ENCODE results near the gene PRKAR1A.

The PRKAR1A gene

DNA sequence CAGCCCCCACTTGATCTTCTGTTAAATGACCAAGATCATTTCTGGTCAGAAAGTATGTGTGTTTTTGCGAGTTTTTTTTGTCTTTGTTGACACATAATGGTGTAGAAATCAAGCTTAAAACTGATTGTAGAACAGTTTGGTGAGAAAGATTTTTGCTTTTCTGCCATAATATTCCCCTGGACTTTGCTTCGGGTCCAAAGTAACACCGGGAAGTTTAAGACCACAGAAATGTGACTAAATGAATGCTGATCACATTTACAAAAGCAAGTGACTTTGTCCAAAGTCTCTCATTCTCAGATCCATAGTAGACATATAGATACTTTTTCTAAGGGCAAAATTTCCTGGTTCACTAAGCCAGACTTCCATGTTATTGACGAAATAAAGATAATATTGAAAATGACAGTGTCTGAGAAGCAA, 86.3 kb downstream of the PRKAR1A start (continued):
- TF ChIP-seq, protein P1, sequence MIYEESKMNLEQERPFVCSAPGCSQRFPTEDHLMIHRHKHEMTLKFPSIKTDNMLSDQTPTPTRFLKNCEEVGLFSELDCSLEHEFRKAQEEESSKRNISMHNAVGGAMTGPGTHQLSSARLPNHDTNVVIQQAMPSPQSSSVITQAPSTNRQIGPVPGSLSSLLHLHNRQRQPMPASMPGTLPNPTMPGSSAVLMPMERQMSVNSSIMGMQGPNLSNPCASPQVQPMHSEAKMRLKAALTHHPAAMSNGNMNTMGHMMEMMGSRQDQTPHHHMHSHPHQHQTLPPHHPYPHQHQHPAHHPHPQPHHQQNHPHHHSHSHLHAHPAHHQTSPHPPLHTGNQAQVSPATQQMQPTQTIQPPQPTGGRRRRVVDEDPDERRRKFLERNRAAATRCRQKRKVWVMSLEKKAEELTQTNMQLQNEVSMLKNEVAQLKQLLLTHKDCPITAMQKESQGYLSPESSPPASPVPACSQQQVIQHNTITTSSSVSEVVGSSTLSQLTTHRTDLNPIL (CRISPR knock-in tag; IDR thresholded peaks at IDR 0.05; ENCODE audit: low read depth), result no peak

GRCh38 chr17:68599091-68599490, 86.9 kb downstream of the PRKAR1A start:
- no peak for TF ChIP-seq RARB (CRISPR knock-in tag; IDR thresholded peaks at IDR 0.05)
- no peak for TF ChIP-seq PATZ1 (CRISPR knock-in tag; IDR thresholded peaks at IDR 0.05; ENCODE audit: borderline replicate concordance)
- TF ChIP-seq BACH2 (CRISPR knock-in tag; IDR thresholded peaks at IDR 0.05; ENCODE audit: borderline replicate concordance), result no peak
- TF ChIP-seq ZNF565 (CRISPR knock-in tag; conservative IDR thresholded peaks at IDR 0.05; ENCODE audit: low read depth), result no peak
- TF ChIP-seq ZFP3 (CRISPR knock-in tag; IDR thresholded peaks at IDR 0.05), result no peak
- no peak for TF ChIP-seq GLIS3 (CRISPR knock-in tag; IDR thresholded peaks at IDR 0.05)
- TF ChIP-seq TCF4 (CRISPR knock-in tag; IDR thresholded peaks at IDR 0.05; ENCODE audit: borderline replicate concordance), result no peak
- no peak for TF ChIP-seq TOX (CRISPR knock-in tag; IDR thresholded peaks at IDR 0.05; ENCODE audit: borderline replicate concordance)
- no peak for TF ChIP-seq OSR1 (CRISPR knock-in tag; IDR thresholded peaks at IDR 0.05)
- TF ChIP-seq POU6F1 (CRISPR knock-in tag; IDR thresholded peaks at IDR 0.05; ENCODE audit: borderline replicate concordance, low read depth), result no peak
- TF ChIP-seq ZNF8 (CRISPR knock-in tag; IDR thresholded peaks at IDR 0.05), result no peak
- no peak for TF ChIP-seq ZNF70 (CRISPR knock-in tag; IDR thresholded peaks at IDR 0.05)
- no peak for TF ChIP-seq CSDC2 (CRISPR knock-in tag; IDR thresholded peaks at IDR 0.05)
- TF ChIP-seq ISL1 (CRISPR knock-in tag; IDR thresholded peaks at IDR 0.05), result no peak
- ATAC-seq, result no peak

- TF ChIP-seq TOX (CRISPR knock-in tag; IDR thresholded peaks at IDR 0.05; ENCODE audit: borderline replicate concordance), result no peak
- TF ChIP-seq SNAI2 (CRISPR knock-in tag; IDR thresholded peaks at IDR 0.05), result no peak
- no peak for TF ChIP-seq PATZ1 (CRISPR knock-in tag; IDR thresholded peaks at IDR 0.05; ENCODE audit: borderline replicate concordance)
- no peak for TF ChIP-seq ZC3H10 (CRISPR knock-in tag; IDR thresholded peaks at IDR 0.05)
- TF ChIP-seq, protein P1 (CRISPR knock-in tag; IDR thresholded peaks at IDR 0.05; ENCODE audit: low read depth), result no peak
- TF ChIP-seq, protein P2, sequence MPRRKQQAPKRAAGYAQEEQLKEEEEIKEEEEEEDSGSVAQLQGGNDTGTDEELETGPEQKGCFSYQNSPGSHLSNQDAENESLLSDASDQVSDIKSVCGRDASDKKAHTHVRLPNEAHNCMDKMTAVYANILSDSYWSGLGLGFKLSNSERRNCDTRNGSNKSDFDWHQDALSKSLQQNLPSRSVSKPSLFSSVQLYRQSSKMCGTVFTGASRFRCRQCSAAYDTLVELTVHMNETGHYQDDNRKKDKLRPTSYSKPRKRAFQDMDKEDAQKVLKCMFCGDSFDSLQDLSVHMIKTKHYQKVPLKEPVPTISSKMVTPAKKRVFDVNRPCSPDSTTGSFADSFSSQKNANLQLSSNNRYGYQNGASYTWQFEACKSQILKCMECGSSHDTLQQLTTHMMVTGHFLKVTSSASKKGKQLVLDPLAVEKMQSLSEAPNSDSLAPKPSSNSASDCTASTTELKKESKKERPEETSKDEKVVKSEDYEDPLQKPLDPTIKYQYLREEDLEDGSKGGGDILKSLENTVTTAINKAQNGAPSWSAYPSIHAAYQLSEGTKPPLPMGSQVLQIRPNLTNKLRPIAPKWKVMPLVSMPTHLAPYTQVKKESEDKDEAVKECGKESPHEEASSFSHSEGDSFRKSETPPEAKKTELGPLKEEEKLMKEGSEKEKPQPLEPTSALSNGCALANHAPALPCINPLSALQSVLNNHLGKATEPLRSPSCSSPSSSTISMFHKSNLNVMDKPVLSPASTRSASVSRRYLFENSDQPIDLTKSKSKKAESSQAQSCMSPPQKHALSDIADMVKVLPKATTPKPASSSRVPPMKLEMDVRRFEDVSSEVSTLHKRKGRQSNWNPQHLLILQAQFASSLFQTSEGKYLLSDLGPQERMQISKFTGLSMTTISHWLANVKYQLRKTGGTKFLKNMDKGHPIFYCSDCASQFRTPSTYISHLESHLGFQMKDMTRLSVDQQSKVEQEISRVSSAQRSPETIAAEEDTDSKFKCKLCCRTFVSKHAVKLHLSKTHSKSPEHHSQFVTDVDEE (CRISPR knock-in tag; IDR thresholded peaks at IDR 0.05), result no peak
- no peak for TF ChIP-seq ARNTL (CRISPR knock-in tag; IDR thresholded peaks at IDR 0.05; ENCODE audit: borderline replicate concordance, low read depth)
- no peak for TF ChIP-seq RARB (CRISPR knock-in tag; IDR thresholded peaks at IDR 0.05)
- ATAC-seq, result no peak
These were observed 87.4 kb downstream of the PRKAR1A start for GRCh38 chr17:68599552-68600066.

All from SK-N-SH treated with all-trans-retinoic acid at 6 μM for 48 hours (cell line).